HG02885 (cell line): ENCODE results near the gene AHR.
"Not testable (repeated sequence)": the region's sequence is repeated elsewhere in the genome, so short reads cannot be mapped to it uniquely, and the experiment has no call there.

Experiments used
- ATAC-seq: cut with Tn5 transposase; IDR thresholded peaks from one replicate; pipeline ENCODE4 v1.9.1; 2021; ENCODE audit warnings: mild to moderate bottlenecking; ENCODE audit not compliant: unreplicated experiment, poor library complexity

The AHR gene

DNA sequence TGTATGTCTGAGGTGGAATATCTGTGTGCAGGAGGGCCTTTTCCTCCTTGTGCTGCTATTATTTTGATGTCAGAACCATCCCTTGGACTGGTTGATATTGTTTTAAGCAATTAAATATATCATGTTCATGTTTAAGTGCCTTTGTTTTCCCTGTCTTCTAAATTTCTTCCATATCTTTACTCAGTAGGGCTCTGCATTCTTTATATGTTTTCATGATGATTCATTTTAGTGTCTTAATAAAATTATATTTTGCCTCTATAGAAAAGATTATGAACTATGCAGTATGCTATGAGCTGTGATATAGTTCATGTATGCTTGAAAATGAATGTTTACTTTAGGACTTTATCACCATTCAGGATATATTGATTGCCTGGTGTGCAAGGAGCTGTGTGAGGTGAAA is 34.8 kb downstream of the AHR start:
- ATAC-seq = no peak

DNA sequence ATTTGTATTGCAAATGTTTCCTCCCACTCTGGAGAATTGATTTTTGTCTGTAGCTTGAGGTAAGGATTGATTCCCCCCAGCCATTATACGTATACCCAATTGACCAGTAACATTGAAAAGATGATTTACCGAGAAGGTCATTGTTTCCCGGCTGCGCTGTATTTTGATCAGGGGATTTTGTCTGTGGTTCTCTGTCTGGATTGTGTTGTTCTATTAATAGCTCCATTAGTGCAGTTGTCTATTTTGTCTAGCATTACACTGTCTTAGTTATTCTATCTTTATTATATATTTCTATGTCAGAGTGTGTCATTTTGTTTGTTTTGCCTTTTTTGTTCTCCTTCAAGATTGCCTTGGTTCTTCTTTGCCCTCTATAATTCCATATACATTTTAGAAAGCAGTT is 37.7 kb downstream of the AHR start:
- no peak for ATAC-seq

DNA sequence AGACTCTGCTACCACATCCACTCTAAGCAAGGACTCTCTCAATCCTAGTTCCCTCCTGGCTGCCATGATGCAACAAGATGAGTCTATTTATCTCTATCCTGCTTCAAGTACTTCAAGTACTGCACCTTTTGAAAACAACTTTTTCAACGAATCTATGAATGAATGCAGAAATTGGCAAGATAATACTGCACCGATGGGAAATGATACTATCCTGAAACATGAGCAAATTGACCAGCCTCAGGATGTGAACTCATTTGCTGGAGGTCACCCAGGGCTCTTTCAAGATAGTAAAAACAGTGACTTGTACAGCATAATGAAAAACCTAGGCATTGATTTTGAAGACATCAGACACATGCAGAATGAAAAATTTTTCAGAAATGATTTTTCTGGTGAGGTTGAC is 40.7 kb downstream of the AHR start:
- ATAC-seq = no peak

GRCh38 chr7:17339952-17340351 is 41.5 kb downstream of the AHR start:
- no peak for ATAC-seq

DNA sequence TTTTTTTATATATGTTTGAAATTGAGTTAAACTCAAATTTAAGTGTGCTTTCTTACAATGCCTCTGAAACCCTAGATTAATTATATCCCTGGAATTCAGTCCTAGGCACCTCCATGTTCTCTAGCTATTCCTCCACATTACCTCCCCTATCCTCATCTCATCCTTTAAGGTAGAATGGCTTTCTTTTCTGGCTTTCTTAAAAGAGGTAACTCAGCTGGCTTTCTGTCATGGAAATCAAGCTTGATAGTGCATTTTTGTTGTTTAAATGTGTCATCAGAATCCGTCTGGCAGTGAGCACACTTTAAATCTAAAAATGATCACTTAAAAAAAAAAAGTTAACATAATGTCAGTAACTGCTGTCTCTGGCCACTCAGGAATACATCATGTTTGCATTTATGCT is 42.2 kb downstream of the AHR start:
- ATAC-seq = no peak

- no peak for ATAC-seq
These were observed 44.3 kb downstream of the AHR start for GRCh38 chr7:17342756-17343155.

DNA sequence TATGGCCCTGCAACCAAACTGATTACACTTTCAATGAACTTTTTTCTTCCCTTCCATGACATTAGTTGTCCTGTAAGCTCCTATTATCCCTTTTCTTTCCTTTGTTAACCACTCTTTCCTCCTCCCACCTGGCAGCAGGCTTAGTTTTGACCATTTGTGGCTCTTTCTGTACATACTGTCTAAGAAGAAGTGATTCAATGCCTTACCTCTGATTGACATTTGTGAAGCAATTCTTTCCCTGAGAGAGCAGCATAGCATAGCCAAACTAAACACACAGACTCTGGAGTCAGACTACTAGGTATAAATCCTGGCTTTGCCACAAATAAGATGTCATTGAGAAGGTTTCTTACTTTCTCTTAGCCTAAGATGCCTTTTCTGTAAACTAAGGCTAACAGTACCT is 48.9 kb downstream of the AHR start:
- no peak for ATAC-seq

- ATAC-seq = not testable (repeated sequence)
These were observed 50.5 kb downstream of the AHR start for GRCh38 chr7:17348932-17349331.

DNA sequence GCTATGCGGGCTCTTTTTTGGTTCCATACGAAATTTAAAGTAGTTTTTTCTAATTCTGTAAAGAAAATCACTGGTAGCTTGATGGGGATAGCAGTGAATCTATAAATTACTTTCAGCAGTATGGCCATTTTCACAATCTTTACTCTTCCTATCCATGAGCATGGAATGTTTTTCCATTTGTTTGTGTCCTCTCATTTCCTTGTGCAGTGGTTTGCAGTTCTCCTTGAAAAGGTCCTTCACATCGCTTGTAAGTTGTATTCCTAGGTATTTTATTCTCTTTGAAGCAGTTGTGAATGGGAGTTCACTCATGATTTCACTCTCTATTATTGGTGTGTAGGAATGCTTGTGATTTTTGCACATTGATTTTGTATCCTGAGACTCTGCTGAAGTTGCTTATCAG is 51.9 kb downstream of the AHR start:
- ATAC-seq = not testable (repeated sequence)

DNA sequence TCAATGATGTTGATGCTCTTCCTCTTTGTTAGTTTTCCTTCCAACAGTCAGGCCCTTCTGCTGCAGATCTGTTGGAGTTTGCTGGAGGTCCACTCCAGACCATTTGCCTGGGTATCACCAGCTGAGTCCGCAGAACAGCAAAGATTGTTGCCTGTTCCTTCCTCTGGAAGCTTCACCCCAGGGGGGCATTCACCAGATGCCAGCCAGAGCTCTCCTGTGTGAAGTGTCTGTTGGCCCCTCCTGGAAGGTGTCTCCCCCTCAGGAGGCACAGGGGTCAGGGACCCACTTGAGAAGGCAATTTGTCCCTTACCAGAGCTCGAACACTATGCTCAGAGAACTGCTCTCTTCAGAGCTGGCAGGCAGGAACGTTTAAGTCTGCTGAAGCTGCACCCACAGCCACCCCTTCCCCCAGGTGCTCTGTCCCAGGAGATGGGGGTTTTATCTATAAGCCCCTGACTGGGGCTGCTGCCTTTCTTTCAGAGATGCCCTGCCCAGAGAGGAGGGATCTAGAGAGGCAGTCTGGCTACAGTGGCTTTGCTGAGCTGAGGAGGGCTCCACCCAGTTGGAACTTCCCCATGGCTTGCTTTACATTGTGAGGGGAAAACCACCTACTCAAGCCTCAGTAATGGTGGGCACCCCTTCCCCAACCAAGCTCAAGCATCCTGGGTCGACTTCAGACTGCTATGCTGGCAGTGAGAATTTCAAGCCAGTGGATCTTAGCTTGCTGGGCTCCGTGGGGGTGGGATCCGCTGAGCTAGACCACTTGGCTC is 55.4 kb downstream of the AHR start:
- not testable (repeated sequence) for ATAC-seq

GRCh38 chr7:17354473-17354872 is 56.0 kb downstream of the AHR start:
- ATAC-seq = no peak

GRCh38 chr7:17355050-17355449 is 56.6 kb downstream of the AHR start:
- no peak for ATAC-seq

GRCh38 chr7:17357952-17358351 is 59.5 kb downstream of the AHR start:
- ATAC-seq = no peak

- ATAC-seq = no peak
These were observed 61.2 kb downstream of the AHR start for GRCh38 chr7:17359610-17360009.

DNA sequence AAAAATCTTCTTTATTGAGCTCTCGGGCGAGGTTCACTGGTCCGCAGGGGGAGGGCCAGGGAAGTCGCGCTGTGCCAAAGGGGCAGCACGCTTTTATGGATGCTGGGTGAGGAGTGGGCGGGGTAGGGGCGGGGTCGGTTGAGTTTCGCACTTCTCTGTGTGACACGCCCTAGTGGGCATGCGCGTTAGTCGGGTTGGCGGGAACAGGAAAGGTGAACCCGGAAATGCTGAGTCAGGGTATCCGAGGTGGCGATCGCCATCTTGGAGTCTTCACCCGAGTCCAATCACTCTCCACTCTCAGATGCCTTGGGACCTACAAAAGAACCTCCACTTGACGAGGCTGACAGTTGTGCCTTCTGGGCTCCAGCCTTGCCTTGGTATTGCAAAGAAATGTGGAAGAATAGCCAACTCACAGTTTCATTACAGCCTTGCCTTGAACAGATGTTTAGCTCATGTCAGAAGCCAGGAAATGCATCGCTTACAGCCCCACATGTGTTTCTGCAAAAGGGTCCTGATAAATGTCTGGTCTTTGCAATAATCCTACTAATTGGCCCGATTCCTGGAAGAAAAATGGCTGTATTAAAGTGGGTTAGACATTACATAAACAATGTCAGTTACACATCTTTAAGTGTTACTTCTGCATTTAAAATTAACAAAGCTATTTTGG is 64.1 kb downstream of the AHR start:
- ATAC-seq = no peak

- no peak for ATAC-seq
These were observed 66.2 kb downstream of the AHR start for GRCh38 chr7:17364671-17365070.

DNA sequence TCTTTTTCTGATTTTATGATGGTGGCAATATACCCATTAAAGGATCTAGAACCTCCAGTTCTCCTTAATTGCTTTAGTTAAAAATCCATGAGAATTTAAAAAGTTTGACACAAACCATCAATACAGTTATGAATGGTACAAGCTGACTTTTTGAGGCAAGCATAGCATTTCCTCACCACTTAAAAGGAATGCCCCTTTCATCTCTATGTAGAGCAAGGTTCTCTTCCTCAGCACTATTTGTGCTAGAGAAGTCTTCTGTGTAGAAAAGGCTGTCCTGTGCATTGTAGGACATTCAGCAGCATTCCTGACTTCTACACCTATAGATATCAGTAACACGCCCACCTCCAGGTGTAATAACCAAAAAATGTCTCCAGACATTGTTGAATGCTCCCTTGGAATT is 67.3 kb downstream of the AHR start:
- ATAC-seq = no peak

DNA sequence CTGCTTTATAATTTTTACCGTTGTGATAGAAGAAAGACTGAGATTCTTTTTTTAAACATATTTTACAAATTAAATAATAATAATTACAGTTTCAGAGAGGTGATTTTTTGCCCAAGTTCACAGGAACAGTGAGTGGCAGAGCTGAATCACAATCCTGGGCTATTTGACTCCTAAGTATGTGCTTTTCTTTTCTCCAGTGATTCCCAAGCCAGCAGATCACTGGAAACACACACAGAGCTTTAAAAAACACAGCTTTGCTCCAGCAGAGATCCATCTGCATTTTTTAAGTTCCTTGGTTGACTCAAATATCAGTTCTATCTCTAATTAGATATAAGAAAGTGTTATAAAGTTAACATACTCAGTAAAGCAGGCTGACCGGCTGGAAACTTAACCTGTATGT is 69.0 kb downstream of the AHR start:
- ATAC-seq = no peak

- ATAC-seq = no peak
These were observed 70.5 kb downstream of the AHR start for GRCh38 chr7:17368856-17369524.

DNA sequence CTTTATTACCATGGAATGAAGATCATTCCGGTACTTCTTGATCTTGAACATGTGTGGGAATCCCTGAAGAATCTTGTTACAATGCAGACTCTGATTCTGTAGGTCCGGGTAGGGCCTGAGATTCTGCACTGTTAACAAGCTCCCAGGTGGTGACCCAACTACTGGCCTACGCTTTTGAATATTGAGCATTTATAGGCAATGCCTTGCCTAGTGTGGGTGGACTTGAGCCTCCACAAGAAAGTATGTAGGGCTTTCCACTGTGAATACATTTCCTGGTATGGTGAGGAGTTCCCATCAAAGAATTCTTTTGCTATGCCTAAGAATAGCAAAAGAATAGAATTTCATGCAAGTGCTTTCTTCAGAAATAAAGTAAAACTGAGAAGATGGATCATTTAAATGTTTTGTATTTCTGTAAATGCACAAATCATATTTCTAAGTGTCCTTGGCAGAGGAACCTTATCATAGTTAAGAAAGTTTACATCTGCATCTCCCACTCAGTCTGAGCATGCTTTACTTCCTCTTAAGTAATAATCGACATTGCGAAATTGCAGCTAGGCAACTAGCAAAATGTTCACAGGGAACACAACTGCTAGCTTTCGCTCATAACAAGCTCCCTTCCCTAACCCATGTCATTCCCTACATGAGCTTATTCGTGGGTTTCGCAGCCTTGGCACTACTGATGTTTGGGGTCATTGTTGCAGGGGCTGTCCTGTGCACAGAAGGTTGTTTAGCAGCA is 71.4 kb downstream of the AHR start:
- no peak for ATAC-seq
